PC-3 (cell line): ENCODE measurements around the gene COL25A1. TPM values are rescaled to one million over a fixed set of nuclear protein-coding genes. Genes with fewer than 3 reads are reported as not detected.

Experiments
- ATAC-seq: fragments of 200-7000 bp; cut with Tn5 transposase; 2 replicates; pipeline ENCODE4 v1.9.1; 2020; ENCODE audit warnings: mild to moderate bottlenecking, moderate library complexity
- BruUV-seq: library from RNA; stranded (reverse); fragments of 400-500 nt; replicated peaks from 2 replicates; lab custom pipeline; 2021; lab: Mats Ljungman, UMichigan
- CTCF ChIA-PET: fragments of 300-600 bp; sonication (Branson Sonifier 250); formaldehyde crosslinking; loops from one replicate; lab custom pipeline; 2022; ENCODE audit warnings: antibody characterized with exemption; lab: Charles Lee
- POLR2A ChIA-PET: fragments of 300-600 bp; sonication (Branson Sonifier 250); formaldehyde crosslinking; loops from one replicate; lab custom pipeline; 2022; ENCODE audit warnings: antibody characterized with exemption; ENCODE audit not compliant: unreplicated experiment; lab: Charles Lee
- DNase-seq: peaks from one replicate; pipeline ENCODE4 v3.0.0-alpha.2; 2015
- H2AFZ ChIP-seq: fragments of 300-600 bp; sonication (generic); 2 replicates; pipeline ENCODE4 v1.6.0; 2016; ENCODE audit warnings: antibody characterized with exemption, low read length
- H3F3A ChIP-seq: fragments of 300-600 bp; sonication (generic); one replicate; pipeline ENCODE4 v1.6.0; 2017; ENCODE audit warnings: antibody characterized with exemption, low read length, control low read depth, mild to moderate bottlenecking; ENCODE audit not compliant: unreplicated experiment
- H3K27ac ChIP-seq: fragments of 300-600 bp; sonication (generic); 2 replicates; pipeline ENCODE4 v1.5.1; 2016; ENCODE audit warnings: mild to moderate bottlenecking, low read length
- H3K27me3 ChIP-seq: fragments of 300-600 bp; sonication (generic); 2 replicates; pipeline ENCODE4 v1.6.1; 2016; ENCODE audit warnings: low read length, mixed read lengths
- H3K36me3 ChIP-seq: fragments of 300-600 bp; sonication (generic); 2 replicates; pipeline ENCODE4 v1.6.1; 2016; ENCODE audit warnings: low read depth, mixed run types, low read length, mixed read lengths
- H3K4me1 ChIP-seq: fragments of 300-600 bp; sonication (generic); 2 replicates; pipeline ENCODE4 v1.5.1; 2016; ENCODE audit warnings: low read length; ENCODE audit not compliant: insufficient read depth
- H3K4me2 ChIP-seq: fragments of 300-600 bp; sonication (generic); 2 replicates; pipeline ENCODE4 v1.6.0; 2016; ENCODE audit warnings: low read length
- H3K4me3 ChIP-seq: fragments of 300-600 bp; sonication (generic); 2 replicates; pipeline ENCODE4 v1.5.1; 2016; ENCODE audit warnings: mild to moderate bottlenecking, low read length, mixed read lengths
- H3K79me2 ChIP-seq: fragments of 300-600 bp; sonication (generic); 2 replicates; pipeline ENCODE4 v1.6.1; 2017; ENCODE audit warnings: low read length, mixed read lengths
- H3K9ac ChIP-seq: fragments of 300-600 bp; sonication (generic); 2 replicates; pipeline ENCODE4 v1.6.0; 2016; ENCODE audit warnings: mild to moderate bottlenecking, low read length
- H3K9me2 ChIP-seq: fragments of 300-600 bp; sonication (generic); replicated peaks from 2 replicates; pipeline ENCODE4 v1.6.1; 2016; ENCODE audit warnings: mixed run types, low read length, mixed read lengths
- H3K9me3 ChIP-seq: fragments of 300-600 bp; sonication (generic); 2 replicates; pipeline ENCODE4 v1.6.1; 2016; ENCODE audit warnings: low read length, mixed read lengths
- H4K20me1 ChIP-seq: fragments of 300-600 bp; sonication (generic); 2 replicates; pipeline ENCODE4 v1.6.1; 2016; ENCODE audit warnings: low read length, mixed read lengths
- CTCF ChIP-seq: fragments of 300-600 bp; sonication (generic); conservative IDR thresholded peaks from 2 replicates; pipeline ENCODE4 v1.5.1; 2017; ENCODE audit warnings: antibody characterized with exemption, low read depth, mild to moderate bottlenecking, low read length
- EZH2 ChIP-seq: fragments of 300-600 bp; sonication (generic); IDR thresholded peaks from one replicate; pipeline ENCODE4 v1.6.1; 2017; ENCODE audit warnings: antibody characterized with exemption, mild to moderate bottlenecking, low read length; ENCODE audit not compliant: unreplicated experiment
- EZH2phosphoT487 ChIP-seq: fragments of 300-600 bp; sonication (generic); IDR thresholded peaks from 2 replicates; pipeline ENCODE4 v1.6.1; 2018; ENCODE audit warnings: mild to moderate bottlenecking, antibody characterized with exemption, low read length, borderline replicate concordance
- intact Hi-C: fragments of 100-400 bp; cut with micrococcal nuclease; formaldehyde crosslinking; loops from 2 replicates; pipeline ENCODE4 v1.9.0; 2023
- total RNA-seq: library from RNA; depleted of rRNA; stranded (reverse); fragments of >200 nt; gene quantifications from 2 replicates; pipeline ENCODE4 v1.2.3, GENCODE V29; 2014

Gene COL25A1
- total RNA-seq, 1 experiment from 2014 or later, result not detected

GRCh38 chr4:109032671-109033070, 269.8 kb downstream of the COL25A1 start:
- TF ChIP-seq EZH2, result no peak
- TF ChIP-seq CTCF, result no peak
- TF ChIP-seq EZH2phosphoT487, result no peak
- Histone ChIP-seq H3K4me3 (no peak overlapping the region), H3F3A (no peaks in the 10 kb centered on the region), H3K27me3 (no peaks in the 10 kb centered on the region), H3K27ac (no peak overlapping the region), H4K20me1 (no peaks in the 10 kb centered on the region), H3K36me3 (no peaks in the 10 kb centered on the region), H2AFZ (no peak overlapping the region), H3K9me3 (no peaks in the 10 kb centered on the region), H3K9me2 (no peaks in the 10 kb centered on the region), H3K4me2 (no peak overlapping the region), H3K4me1 (no peaks in the 10 kb centered on the region), H3K79me2 (no peaks in the 10 kb centered on the region), H3K9ac (no peak overlapping the region)
- intact Hi-C loops, result no loop called here
- no TSS peak for BruUV-seq
- no peak for DNase-seq
- no peak for ATAC-seq
- POLR2A ChIA-PET, result no interaction called here
- CTCF ChIA-PET, result no interaction called here

GRCh38 chr4:109029987-109030386, 272.5 kb downstream of the COL25A1 start:
- H3K79me2 ChIP-seq, result no peaks in the 10 kb centered on the region
- no peaks in the 10 kb centered on the region for H3F3A ChIP-seq
- no peaks in the 10 kb centered on the region for H3K9me3 ChIP-seq
- no peak for TF ChIP-seq CTCF
- TF ChIP-seq EZH2, result no peak
- TF ChIP-seq EZH2phosphoT487, result no peak
- no peak for ATAC-seq
- no peak overlapping the region for H2AFZ ChIP-seq
- H3K9me2 ChIP-seq, result no peaks in the 10 kb centered on the region
- no peaks in the 10 kb centered on the region for H3K27me3 ChIP-seq
- no peak overlapping the region for H3K9ac ChIP-seq
- ChIA-PET CTCF (no interaction called here), POLR2A (no interaction called here)
- no peaks in the 10 kb centered on the region for H3K36me3 ChIP-seq
- no peak overlapping the region for H3K4me3 ChIP-seq
- H4K20me1 ChIP-seq, result no peaks in the 10 kb centered on the region
- BruUV-seq, result no TSS peak
- intact Hi-C loops, result no loop called here
- H3K4me2 ChIP-seq, result no peak overlapping the region
- DNase-seq, result no peak
- H3K27ac ChIP-seq, result no peak overlapping the region
- no peaks in the 10 kb centered on the region for H3K4me1 ChIP-seq

- no peaks in the 10 kb centered on the region for H3K79me2 ChIP-seq
- H3K9me2 ChIP-seq, result no peaks in the 10 kb centered on the region
- H3K4me1 ChIP-seq, result no peaks in the 10 kb centered on the region
- H3K4me3 ChIP-seq, result no peak overlapping the region
- no peaks in the 10 kb centered on the region for H3K27me3 ChIP-seq
- no peak overlapping the region for H3K4me2 ChIP-seq
- no peaks in the 10 kb centered on the region for H3F3A ChIP-seq
- no peak overlapping the region for H3K9ac ChIP-seq
- no peak for ATAC-seq
- CTCF ChIA-PET, result no interaction called here
- DNase-seq, result no peak
- no TSS peak for BruUV-seq
- H3K27ac ChIP-seq, result no peak overlapping the region
- H2AFZ ChIP-seq, result no peak overlapping the region
- intact Hi-C loops, result no loop called here
- TF ChIP-seq EZH2phosphoT487 (no peak), CTCF (no peak), EZH2 (no peak)
- POLR2A ChIA-PET, result no interaction called here
- H4K20me1 ChIP-seq, result no peaks in the 10 kb centered on the region
- no peaks in the 10 kb centered on the region for H3K9me3 ChIP-seq
- no peaks in the 10 kb centered on the region for H3K36me3 ChIP-seq
Measured at GRCh38 chr4:109027016-109027500, 275.4 kb downstream of the COL25A1 start.
